ENCODE data around the gene JUN.

GRCh38 chr1:58799650-58800049 is 15.8 kb upstream of the JUN start:
- TF ChIP-seq CTCF (conservative IDR thresholded peaks at IDR 0.05; ENCODE audit: low read depth in 2 of 2) (no peak), CREB1 (CRISPR knock-in tag; IDR thresholded peaks at IDR 0.05; ENCODE audit: low read depth) (no peak), ETS1 (IDR thresholded peaks at IDR 0.05) (no peak), JUNB (IDR thresholded peaks at IDR 0.05; ENCODE audit: unreplicated experiment) (no peak), EZH2 (IDR thresholded peaks at IDR 0.05; ENCODE audit: low read depth, unreplicated experiment) (no peak), POLR2AphosphoS5 (IDR thresholded peaks at IDR 0.05; ENCODE audit: low read depth) (no peak), REST (IDR thresholded peaks at IDR 0.05; ENCODE audit: unreplicated experiment) (no peak), EZH2phosphoT487 (IDR thresholded peaks at IDR 0.05; ENCODE audit: unreplicated experiment) (no peak), STAT1 (IDR thresholded peaks at IDR 0.05; ENCODE audit: unreplicated experiment) (no peak)

Measured in GM23338 (cell line).